HepG2 (cell line): ENCODE data around the gene ZER1.

ENCODE experiments used
- KLF16 ChIP-seq, 2 experiments: sonication (generic) in 1 of 2; formaldehyde crosslinking in 1 of 2; IDR thresholded peaks; 2 replicates each; pipeline versions ENCODE4 v1.6.1 to v1.8.0; 2016 to 2023; ENCODE audit warnings: missing genetic modification reagents in 2 of 2, missing compliant biosample characterization in 1 of 2
- TF ChIP-seq, protein P1 (sequence below): sonication (generic); formaldehyde crosslinking; IDR thresholded peaks from 2 replicates; pipeline ENCODE4 v1.4.0; 2020; ENCODE audit warnings: missing genetic modification reagents

DNA sequence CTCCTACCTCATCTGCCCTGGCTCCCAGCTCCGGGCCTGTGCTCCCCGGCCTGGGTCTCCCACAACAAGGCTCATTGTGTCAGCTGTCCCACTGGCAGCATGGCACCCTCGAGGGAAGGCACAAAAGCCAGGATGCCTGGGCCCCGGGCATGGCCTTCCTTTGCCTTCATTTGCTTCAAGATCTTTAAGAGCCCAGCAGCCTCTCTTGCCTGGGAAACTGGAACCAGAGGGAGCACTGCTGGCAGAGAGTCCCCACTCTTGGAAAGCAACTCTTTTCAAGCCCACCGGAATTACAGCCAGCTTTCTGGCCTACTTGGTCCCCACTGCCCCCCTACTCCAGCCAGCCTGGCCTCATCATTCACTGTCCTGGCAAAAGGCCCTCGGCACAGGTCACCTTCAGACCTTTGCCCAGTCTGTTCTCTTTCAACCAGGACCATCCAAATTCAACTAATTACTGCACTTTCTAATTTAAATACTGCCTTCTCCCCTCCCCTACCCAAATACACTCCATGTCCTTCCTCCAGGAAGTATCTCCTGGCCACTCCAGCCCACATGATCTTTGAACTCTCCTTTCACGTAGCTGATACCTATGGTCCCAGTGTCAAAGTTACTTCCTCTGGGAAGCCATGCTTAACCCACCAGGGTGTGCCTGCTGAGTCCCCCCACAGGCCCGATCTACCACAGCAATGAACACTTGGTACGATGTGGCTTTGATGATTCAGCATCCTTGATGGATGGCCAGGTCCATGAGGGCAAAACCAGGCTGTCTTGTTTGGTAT lies 8.9 kb downstream of the ZER1 start:
- TF ChIP-seq, protein P1, sequence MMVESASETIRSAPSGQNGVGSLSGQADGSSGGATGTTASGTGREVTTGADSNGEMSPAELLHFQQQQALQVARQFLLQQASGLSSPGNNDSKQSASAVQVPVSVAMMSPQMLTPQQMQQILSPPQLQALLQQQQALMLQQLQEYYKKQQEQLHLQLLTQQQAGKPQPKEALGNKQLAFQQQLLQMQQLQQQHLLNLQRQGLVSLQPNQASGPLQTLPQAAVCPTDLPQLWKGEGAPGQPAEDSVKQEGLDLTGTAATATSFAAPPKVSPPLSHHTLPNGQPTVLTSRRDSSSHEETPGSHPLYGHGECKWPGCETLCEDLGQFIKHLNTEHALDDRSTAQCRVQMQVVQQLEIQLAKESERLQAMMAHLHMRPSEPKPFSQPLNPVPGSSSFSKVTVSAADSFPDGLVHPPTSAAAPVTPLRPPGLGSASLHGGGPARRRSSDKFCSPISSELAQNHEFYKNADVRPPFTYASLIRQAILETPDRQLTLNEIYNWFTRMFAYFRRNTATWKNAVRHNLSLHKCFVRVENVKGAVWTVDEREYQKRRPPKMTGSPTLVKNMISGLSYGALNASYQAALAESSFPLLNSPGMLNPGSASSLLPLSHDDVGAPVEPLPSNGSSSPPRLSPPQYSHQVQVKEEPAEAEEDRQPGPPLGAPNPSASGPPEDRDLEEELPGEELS (CRISPR knock-in tag), result no peak
- no peak for TF ChIP-seq KLF16 (CRISPR knock-in tag; IDR thresholded peaks at IDR 0.05)
